ENCODE results near the gene ANKRD36B.
"Not testable (repeated sequence)": the region's sequence is repeated elsewhere in the genome, so short reads cannot be mapped to it uniquely, and the experiment has no call there.

Gene ANKRD36B

DNA sequence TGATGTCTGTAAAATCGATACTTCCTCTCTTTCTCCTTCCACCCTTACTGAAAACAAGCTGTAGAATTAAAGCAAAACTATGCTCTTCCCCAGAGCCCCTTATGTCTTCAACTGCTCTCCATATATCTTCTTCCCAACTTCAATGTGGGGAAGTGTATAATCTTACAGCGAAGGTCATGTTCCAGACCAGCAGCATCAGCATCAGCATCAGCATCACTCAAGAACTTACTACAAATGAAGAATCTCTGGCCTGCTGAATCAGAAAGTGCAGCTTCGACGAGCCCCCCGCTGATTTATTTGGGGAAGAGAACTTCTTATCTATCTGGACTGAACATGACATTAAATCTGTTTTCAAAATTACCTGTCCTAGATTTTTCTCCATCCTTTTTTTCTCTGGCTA, 40.6 kb downstream of the ANKRD36B start:
- not testable (repeated sequence) for H3K79me2 ChIP-seq (ENCODE audit: insufficient read depth, low read length); H3K9ac ChIP-seq (ENCODE audit: low read length); H2AFZ ChIP-seq (ENCODE audit: low read depth, low read length, severe bottlenecking); H3K27me3 ChIP-seq (ENCODE audit: low read length); H3K9me3 ChIP-seq (ENCODE audit: insufficient read depth, low read length); H3K9me2 ChIP-seq (replicated peaks; ENCODE audit: insufficient read depth, low read length); H3F3A ChIP-seq (ENCODE audit: insufficient read depth); H4K20me1 ChIP-seq (ENCODE audit: low read depth, low read length); H3K36me3 ChIP-seq (ENCODE audit: low read length); H3K4me2 ChIP-seq (ENCODE audit: low read depth, low read length, poor library complexity, severe bottlenecking); H3K27ac ChIP-seq (ENCODE audit: low read depth, low read length); H3K4me3 ChIP-seq (ENCODE audit: insufficient read depth, low read length, poor library complexity, severe bottlenecking)

DNA sequence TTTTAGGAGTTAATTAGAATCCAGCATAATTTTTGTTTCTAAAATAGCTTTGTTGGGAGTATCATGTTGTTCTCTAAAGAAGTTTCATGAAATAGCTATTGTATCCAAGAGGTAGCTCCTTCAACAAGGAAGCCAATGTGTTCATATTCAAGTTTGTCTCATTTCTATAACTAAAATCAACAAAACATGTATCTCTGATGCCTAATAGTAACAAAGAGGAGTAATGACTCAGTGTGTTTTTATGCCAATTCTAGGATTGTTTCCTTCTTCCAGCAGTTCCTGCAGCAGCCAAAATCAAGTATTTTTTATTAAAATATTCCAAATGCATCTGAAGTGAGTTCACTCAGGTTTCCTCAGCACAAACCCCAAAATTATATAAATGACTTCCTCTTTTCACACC, 41.1 kb downstream of the ANKRD36B start:
- not testable (repeated sequence) for H3K9me2 ChIP-seq (replicated peaks; ENCODE audit: insufficient read depth, low read length); H3K27me3 ChIP-seq (ENCODE audit: low read length); H3K4me2 ChIP-seq (ENCODE audit: low read depth, low read length, poor library complexity, severe bottlenecking); H3K36me3 ChIP-seq (ENCODE audit: low read length); H3K9me3 ChIP-seq (ENCODE audit: insufficient read depth, low read length); H3F3A ChIP-seq (ENCODE audit: insufficient read depth); H2AFZ ChIP-seq (ENCODE audit: low read depth, low read length, severe bottlenecking); H3K27ac ChIP-seq (ENCODE audit: low read depth, low read length); H3K4me3 ChIP-seq (ENCODE audit: insufficient read depth, low read length, poor library complexity, severe bottlenecking); H3K9ac ChIP-seq (ENCODE audit: low read length); H3K79me2 ChIP-seq (ENCODE audit: insufficient read depth, low read length); H4K20me1 ChIP-seq (ENCODE audit: low read depth, low read length)

DNA sequence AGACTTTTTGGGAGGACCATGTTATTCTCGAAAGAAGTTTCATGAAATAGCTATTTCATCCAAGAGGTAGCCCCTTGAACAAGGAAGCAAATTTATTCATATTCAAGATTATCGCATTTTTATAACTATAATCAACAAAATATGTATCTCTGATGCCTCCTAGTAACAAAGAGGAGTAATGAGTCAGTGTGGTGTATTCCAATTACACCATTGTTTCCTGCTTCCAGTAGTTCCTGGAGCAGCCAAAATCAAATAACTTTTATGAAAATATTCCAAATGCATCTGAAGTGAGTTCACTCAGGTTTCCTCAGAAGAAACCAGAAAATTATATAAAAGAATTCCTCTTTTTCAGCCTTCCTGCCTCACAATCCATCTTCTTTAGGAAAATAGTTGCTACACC, 43.0 kb downstream of the ANKRD36B start:
- no peaks in the 10 kb centered on the region for H3K9me3 ChIP-seq (ENCODE audit: insufficient read depth, low read length)

DNA sequence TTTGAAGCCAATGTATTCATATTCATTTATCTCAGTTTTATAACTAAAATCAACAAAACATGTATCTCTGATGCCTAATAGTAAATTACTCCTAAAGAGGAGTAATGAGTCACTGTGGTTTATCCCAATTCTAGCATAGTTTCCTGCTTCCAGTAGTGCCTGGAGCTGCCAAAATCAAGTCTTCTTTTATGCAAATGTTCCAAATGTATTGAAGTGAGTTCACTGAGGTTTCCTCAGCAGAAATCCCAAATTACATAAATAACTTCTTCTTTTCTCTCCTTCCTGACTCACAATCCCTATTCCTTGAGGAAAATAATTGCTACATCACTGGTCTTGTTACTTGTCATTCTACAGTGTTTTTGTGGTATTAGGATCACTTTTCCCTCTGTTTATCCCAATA, 44.8 kb downstream of the ANKRD36B start:
- H3K27ac ChIP-seq (ENCODE audit: low read depth, low read length); H3K36me3 ChIP-seq (ENCODE audit: low read length); H2AFZ ChIP-seq (ENCODE audit: low read depth, low read length, severe bottlenecking); H3K27me3 ChIP-seq (ENCODE audit: low read length); H3K9ac ChIP-seq (ENCODE audit: low read length); H3K4me3 ChIP-seq (ENCODE audit: insufficient read depth, low read length, poor library complexity, severe bottlenecking); H4K20me1 ChIP-seq (ENCODE audit: low read depth, low read length); H3K9me2 ChIP-seq (replicated peaks; ENCODE audit: insufficient read depth, low read length); H3K9me3 ChIP-seq (ENCODE audit: insufficient read depth, low read length); H3K79me2 ChIP-seq (ENCODE audit: insufficient read depth, low read length); H3F3A ChIP-seq (ENCODE audit: insufficient read depth); H3K4me2 ChIP-seq (ENCODE audit: low read depth, low read length, poor library complexity, severe bottlenecking): not testable (repeated sequence)

More for the DNA sequence above, 43.0 kb downstream of the ANKRD36B start:
- Histone ChIP-seq H3K36me3 (ENCODE audit: low read length) (no peaks in the 10 kb centered on the region), H3K4me2 (ENCODE audit: low read depth, low read length, poor library complexity, severe bottlenecking) (no peak overlapping the region), H3K4me3 (ENCODE audit: insufficient read depth, low read length, poor library complexity, severe bottlenecking) (no peak overlapping the region), H3F3A (ENCODE audit: insufficient read depth) (no peaks in the 10 kb centered on the region), H3K79me2 (ENCODE audit: insufficient read depth, low read length) (no peaks in the 10 kb centered on the region), H4K20me1 (ENCODE audit: low read depth, low read length) (no peaks in the 10 kb centered on the region), H2AFZ (ENCODE audit: low read depth, low read length, severe bottlenecking) (no peak overlapping the region), H3K9me2 (replicated peaks; ENCODE audit: insufficient read depth, low read length) (no peaks in the 10 kb centered on the region), H3K27ac (ENCODE audit: low read depth, low read length) (no peak overlapping the region), H3K27me3 (ENCODE audit: low read length) (no peaks in the 10 kb centered on the region), H3K9ac (ENCODE audit: low read length) (no peak overlapping the region)
- TF ChIP-seq EZH2phosphoT487 (conservative IDR thresholded peaks at IDR 0.05; ENCODE audit: low read length) = no peak
- TF ChIP-seq, protein P1, sequence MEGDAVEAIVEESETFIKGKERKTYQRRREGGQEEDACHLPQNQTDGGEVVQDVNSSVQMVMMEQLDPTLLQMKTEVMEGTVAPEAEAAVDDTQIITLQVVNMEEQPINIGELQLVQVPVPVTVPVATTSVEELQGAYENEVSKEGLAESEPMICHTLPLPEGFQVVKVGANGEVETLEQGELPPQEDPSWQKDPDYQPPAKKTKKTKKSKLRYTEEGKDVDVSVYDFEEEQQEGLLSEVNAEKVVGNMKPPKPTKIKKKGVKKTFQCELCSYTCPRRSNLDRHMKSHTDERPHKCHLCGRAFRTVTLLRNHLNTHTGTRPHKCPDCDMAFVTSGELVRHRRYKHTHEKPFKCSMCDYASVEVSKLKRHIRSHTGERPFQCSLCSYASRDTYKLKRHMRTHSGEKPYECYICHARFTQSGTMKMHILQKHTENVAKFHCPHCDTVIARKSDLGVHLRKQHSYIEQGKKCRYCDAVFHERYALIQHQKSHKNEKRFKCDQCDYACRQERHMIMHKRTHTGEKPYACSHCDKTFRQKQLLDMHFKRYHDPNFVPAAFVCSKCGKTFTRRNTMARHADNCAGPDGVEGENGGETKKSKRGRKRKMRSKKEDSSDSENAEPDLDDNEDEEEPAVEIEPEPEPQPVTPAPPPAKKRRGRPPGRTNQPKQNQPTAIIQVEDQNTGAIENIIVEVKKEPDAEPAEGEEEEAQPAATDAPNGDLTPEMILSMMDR (IDR thresholded peaks at IDR 0.05; ENCODE audit: insufficient read depth, low read length, poor library complexity, severe bottlenecking) = no peak

DNA sequence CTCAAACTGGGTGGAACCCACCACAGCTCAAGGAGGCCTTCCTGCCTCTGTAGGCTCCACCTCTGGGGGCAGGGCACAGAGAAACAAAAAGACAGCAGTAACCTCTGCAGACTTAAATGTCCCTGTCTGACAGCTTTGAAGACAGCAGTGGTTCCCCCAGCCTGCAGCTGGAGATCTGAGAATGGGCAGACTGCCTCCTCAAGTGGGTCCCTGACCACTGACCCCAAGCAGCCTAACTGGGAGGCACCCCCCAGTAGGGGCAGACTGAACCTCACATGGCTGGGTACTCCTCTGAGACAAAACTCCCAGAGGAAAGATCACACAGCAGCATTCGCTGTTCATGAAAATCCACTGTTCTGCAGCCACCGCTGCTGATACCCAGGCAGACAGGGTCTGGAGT, 63.8 kb downstream of the ANKRD36B start:
- not testable (repeated sequence) for H3K9me3 ChIP-seq (ENCODE audit: insufficient read depth, low read length); H3K36me3 ChIP-seq (ENCODE audit: low read length); H3K27ac ChIP-seq (ENCODE audit: low read depth, low read length); H3K79me2 ChIP-seq (ENCODE audit: insufficient read depth, low read length); H2AFZ ChIP-seq (ENCODE audit: low read depth, low read length, severe bottlenecking); H3K4me2 ChIP-seq (ENCODE audit: low read depth, low read length, poor library complexity, severe bottlenecking); H3K9me2 ChIP-seq (replicated peaks; ENCODE audit: insufficient read depth, low read length); H3F3A ChIP-seq (ENCODE audit: insufficient read depth); H3K4me3 ChIP-seq (ENCODE audit: insufficient read depth, low read length, poor library complexity, severe bottlenecking); H3K27me3 ChIP-seq (ENCODE audit: low read length); H3K9ac ChIP-seq (ENCODE audit: low read length); H4K20me1 ChIP-seq (ENCODE audit: low read depth, low read length)

DNA sequence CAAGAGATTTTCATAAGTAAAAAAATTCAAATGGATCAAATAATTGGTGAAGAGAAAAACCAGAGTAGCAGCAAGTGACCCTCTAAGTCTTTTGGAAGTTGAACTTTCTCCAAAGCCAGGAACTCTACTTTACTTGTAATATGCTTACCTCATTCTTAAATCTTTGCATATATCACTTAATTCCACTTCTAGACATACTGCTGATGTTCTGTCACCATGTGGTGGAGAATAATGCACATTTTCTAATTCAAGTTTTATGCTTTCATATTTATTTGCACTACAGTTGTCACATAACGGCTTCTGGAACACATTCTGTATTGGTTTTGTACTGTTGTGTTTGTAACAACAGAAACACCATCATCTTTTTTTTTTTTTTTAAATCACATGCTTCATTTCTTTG, 65.9 kb downstream of the ANKRD36B start:
- not testable (repeated sequence) for H3K36me3 ChIP-seq (ENCODE audit: low read length); H3K4me3 ChIP-seq (ENCODE audit: insufficient read depth, low read length, poor library complexity, severe bottlenecking); H3F3A ChIP-seq (ENCODE audit: insufficient read depth); H3K79me2 ChIP-seq (ENCODE audit: insufficient read depth, low read length); H3K9me3 ChIP-seq (ENCODE audit: insufficient read depth, low read length); H3K27me3 ChIP-seq (ENCODE audit: low read length); H3K9ac ChIP-seq (ENCODE audit: low read length); H3K9me2 ChIP-seq (replicated peaks; ENCODE audit: insufficient read depth, low read length); H4K20me1 ChIP-seq (ENCODE audit: low read depth, low read length); H3K27ac ChIP-seq (ENCODE audit: low read depth, low read length); H3K4me2 ChIP-seq (ENCODE audit: low read depth, low read length, poor library complexity, severe bottlenecking); H2AFZ ChIP-seq (ENCODE audit: low read depth, low read length, severe bottlenecking)

DNA sequence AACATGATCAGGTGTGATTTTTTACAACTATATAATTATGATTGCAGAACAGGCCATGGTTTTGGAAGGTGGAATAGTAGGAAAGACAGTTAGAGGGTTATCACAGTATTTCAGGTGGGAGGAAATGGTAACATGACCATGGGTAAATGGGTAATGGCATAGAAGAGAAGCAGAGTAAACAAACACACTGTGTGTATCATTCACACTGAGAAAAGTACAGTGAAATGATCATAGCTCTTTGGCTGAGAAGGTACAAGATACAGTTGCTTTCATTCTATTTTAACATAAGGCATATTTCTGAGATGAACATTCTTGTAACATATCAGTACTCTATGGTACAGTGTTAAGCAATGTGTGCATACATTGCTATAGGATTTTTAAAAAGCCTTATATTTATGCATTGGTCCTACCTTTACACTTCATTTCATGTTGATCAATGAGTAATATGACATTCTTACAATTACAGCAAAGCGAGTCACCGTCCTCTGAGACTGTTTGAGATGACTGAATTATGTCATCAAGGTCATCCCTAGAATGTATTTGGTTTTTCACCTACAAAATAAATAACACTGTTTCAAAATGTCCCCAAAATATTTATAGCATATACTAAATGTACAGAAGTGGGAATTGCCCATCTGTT, 66.6 kb downstream of the ANKRD36B start:
- not testable (repeated sequence) for H3K4me3 ChIP-seq (ENCODE audit: insufficient read depth, low read length, poor library complexity, severe bottlenecking); H3K27ac ChIP-seq (ENCODE audit: low read depth, low read length); H3K9ac ChIP-seq (ENCODE audit: low read length); H3K9me3 ChIP-seq (ENCODE audit: insufficient read depth, low read length); H3F3A ChIP-seq (ENCODE audit: insufficient read depth); H4K20me1 ChIP-seq (ENCODE audit: low read depth, low read length); H2AFZ ChIP-seq (ENCODE audit: low read depth, low read length, severe bottlenecking); H3K9me2 ChIP-seq (replicated peaks; ENCODE audit: insufficient read depth, low read length); H3K36me3 ChIP-seq (ENCODE audit: low read length); H3K27me3 ChIP-seq (ENCODE audit: low read length); H3K79me2 ChIP-seq (ENCODE audit: insufficient read depth, low read length); H3K4me2 ChIP-seq (ENCODE audit: low read depth, low read length, poor library complexity, severe bottlenecking)

Data from SU-DHL-6 (cell line).